ENCODE data around the gene CXCL16. TPM values are rescaled to one million over a fixed set of nuclear protein-coding genes. Genes with fewer than 3 reads are reported as not detected.
"Not testable (repeated sequence)": the region's sequence is repeated elsewhere in the genome, so short reads cannot be mapped to it uniquely, and the experiment has no call there.

The CXCL16 gene
- total RNA-seq, 1 donor from 2014 or later: 0.13 TPM

DNA sequence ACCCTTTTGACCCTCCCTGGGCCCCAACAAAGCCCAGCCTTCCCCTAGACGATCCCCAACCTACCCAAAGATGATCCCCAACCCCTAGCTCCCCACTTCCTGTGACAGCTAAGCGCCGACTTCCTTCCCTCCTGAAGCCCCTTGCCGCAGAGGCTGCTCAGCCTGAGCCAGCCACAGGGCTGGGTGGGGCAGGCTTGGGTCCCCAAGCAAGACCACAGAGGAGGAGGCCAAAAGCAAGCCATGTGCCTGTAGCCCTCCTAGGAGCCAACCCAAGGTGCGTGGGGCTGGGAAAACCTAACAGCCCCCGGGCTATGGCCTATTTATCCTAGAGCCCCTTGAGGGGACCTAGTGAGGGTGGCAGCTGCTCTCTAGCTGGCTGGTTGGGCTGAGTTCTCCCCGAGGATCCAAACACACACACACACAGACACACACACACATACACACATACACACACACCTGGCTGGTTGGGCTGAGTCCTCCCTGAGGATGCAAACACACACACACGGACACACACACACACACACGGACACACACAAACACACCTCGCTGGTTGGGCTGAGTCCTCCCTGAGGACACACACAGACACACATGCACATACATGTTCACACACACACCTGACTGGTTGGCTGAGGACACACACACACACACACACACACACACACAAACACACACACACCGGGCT is 24.5 kb downstream of the CXCL16 start:
- no peaks in the 10 kb centered on the region for H3K9me3 Mint-ChIP-seq (ENCODE audit: unreplicated experiment)
- H3K4me3 Mint-ChIP-seq (ENCODE audit: unreplicated experiment): peak overlapping the region; percentile 81
- peak overlapping the region; percentile 7 for H3K27ac Mint-ChIP-seq (ENCODE audit: unreplicated experiment)
- peaks cover 10% of the 10 kb centered on the region for H3K27me3 Mint-ChIP-seq (ENCODE audit: unreplicated experiment)
- DNase-seq (ENCODE audit: low spot score): no peak
- peaks cover 26% of the 10 kb centered on the region for H3K36me3 Mint-ChIP-seq (ENCODE audit: low read depth, unreplicated experiment)
- TF ChIP-seq, protein P1, sequence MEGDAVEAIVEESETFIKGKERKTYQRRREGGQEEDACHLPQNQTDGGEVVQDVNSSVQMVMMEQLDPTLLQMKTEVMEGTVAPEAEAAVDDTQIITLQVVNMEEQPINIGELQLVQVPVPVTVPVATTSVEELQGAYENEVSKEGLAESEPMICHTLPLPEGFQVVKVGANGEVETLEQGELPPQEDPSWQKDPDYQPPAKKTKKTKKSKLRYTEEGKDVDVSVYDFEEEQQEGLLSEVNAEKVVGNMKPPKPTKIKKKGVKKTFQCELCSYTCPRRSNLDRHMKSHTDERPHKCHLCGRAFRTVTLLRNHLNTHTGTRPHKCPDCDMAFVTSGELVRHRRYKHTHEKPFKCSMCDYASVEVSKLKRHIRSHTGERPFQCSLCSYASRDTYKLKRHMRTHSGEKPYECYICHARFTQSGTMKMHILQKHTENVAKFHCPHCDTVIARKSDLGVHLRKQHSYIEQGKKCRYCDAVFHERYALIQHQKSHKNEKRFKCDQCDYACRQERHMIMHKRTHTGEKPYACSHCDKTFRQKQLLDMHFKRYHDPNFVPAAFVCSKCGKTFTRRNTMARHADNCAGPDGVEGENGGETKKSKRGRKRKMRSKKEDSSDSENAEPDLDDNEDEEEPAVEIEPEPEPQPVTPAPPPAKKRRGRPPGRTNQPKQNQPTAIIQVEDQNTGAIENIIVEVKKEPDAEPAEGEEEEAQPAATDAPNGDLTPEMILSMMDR (IDR thresholded peaks at IDR 0.05; ENCODE audit: unreplicated experiment): no peak
- H3K4me1 Mint-ChIP-seq (ENCODE audit: unreplicated experiment): peaks cover 24% of the 10 kb centered on the region

DNA sequence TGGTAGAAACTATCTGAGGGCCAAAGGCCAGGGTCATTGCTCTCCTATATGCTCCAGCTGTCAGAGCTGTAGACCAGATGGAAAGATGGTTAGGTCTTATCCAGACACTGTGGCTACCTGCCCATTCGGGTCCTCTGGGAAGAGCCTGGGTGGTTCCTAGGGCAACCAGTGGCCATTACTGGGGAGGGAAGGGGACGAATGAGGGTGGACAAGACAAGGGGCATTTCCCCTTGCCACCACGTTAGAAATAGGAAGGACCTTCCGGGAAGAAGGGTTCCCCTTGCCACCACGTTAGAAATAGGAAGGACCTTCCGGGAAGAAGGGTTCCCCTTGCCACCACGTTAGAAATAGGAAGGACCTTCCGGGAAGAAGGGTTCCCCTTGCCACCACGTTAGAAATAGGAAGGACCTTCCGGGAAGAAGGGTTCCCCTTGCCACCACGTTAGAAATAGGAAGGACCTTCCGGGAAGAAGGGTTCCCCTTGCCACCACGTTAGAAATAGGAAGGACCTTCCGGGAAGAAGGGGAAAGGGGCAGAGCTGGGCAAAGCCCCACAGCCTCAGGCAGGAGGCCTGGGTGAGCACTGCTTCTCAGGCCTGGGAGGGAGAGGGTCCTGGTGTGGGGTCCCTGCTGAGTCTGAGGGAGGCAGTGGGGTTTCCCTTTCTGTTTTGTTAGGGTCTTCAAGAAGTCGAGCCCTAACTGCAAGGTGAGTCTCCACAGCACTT is 25.2 kb downstream of the CXCL16 start:
- H3K27ac Mint-ChIP-seq (ENCODE audit: unreplicated experiment); DNase-seq (ENCODE audit: low spot score); H3K9me3 Mint-ChIP-seq (ENCODE audit: unreplicated experiment); H3K4me3 Mint-ChIP-seq (ENCODE audit: unreplicated experiment): not testable (repeated sequence)
- peaks cover 12% of the 10 kb centered on the region for H3K27me3 Mint-ChIP-seq (ENCODE audit: unreplicated experiment)
- H3K4me1 Mint-ChIP-seq (ENCODE audit: unreplicated experiment): peaks cover 29% of the 10 kb centered on the region
- H3K36me3 Mint-ChIP-seq (ENCODE audit: low read depth, unreplicated experiment): peaks cover 23% of the 10 kb centered on the region

DNA sequence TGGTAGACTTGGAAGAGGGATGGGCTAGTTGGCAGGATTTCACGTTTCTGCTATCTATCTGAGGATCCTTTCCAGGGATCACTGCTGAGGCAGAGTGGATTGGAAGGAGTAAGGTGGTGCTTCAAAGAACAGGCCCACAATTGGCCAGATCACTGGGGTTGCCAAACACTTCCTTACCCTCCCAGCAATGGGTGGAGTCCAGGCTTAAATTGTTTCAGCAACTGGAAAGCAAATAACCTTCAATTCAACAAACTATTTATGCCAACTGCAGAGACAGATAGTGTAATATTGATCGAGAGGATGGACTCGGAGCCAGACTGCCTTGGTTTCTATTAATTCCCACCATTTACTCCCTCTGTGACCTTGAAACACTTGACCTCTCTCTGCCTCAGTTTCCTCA is 27.2 kb downstream of the CXCL16 start:
- peaks cover 15% of the 10 kb centered on the region for H3K36me3 Mint-ChIP-seq (ENCODE audit: low read depth, unreplicated experiment)
- peaks cover 10% of the 10 kb centered on the region for H3K27me3 Mint-ChIP-seq (ENCODE audit: unreplicated experiment)
- H3K4me3 Mint-ChIP-seq (ENCODE audit: unreplicated experiment): no peak overlapping the region
- no peaks in the 10 kb centered on the region for H3K9me3 Mint-ChIP-seq (ENCODE audit: unreplicated experiment)
- no peak overlapping the region for H3K27ac Mint-ChIP-seq (ENCODE audit: unreplicated experiment)
- DNase-seq (ENCODE audit: low spot score): no peak
- TF ChIP-seq, protein P1 (IDR thresholded peaks at IDR 0.05; ENCODE audit: unreplicated experiment): no peak
- H3K4me1 Mint-ChIP-seq (ENCODE audit: unreplicated experiment): peaks cover 29% of the 10 kb centered on the region

DNA sequence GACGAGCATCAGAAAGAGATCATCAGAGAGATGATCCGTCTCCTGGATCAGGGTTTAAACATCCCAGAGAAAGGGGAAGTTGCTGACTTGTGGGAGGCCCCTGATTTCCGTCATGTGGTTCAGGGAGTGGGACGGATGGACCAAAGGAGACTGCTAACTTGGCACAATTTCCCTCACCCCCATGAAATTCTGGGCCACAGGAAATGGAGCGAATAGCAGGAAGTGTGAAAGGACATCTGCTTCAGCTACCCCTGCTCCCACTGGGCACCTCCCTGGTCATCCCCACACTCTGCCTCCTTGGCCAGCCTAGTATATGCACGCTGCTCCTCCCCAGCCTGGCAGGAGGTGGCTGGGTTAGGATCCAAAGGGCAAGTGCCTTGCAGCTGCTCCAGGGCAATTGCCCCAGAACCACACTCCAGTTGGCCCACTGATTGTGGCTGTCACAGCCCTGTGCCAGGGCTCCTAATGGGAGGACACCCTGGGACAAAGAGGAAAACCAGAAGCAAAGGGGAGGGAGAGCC is 28.0 kb downstream of the CXCL16 start:
- Mint-ChIP-seq H3K36me3 (ENCODE audit: low read depth, unreplicated experiment) (peaks cover 8% of the 10 kb centered on the region), H3K4me1 (ENCODE audit: unreplicated experiment) (peaks cover 26% of the 10 kb centered on the region), H3K27ac (ENCODE audit: unreplicated experiment) (no peak overlapping the region), H3K4me3 (ENCODE audit: unreplicated experiment) (no peak overlapping the region), H3K9me3 (ENCODE audit: unreplicated experiment) (no peaks in the 10 kb centered on the region), H3K27me3 (ENCODE audit: unreplicated experiment) (peaks cover 10% of the 10 kb centered on the region)
- DNase-seq (ENCODE audit: low spot score): no peak
- TF ChIP-seq, protein P1 (IDR thresholded peaks at IDR 0.05; ENCODE audit: unreplicated experiment): no peak

DNA sequence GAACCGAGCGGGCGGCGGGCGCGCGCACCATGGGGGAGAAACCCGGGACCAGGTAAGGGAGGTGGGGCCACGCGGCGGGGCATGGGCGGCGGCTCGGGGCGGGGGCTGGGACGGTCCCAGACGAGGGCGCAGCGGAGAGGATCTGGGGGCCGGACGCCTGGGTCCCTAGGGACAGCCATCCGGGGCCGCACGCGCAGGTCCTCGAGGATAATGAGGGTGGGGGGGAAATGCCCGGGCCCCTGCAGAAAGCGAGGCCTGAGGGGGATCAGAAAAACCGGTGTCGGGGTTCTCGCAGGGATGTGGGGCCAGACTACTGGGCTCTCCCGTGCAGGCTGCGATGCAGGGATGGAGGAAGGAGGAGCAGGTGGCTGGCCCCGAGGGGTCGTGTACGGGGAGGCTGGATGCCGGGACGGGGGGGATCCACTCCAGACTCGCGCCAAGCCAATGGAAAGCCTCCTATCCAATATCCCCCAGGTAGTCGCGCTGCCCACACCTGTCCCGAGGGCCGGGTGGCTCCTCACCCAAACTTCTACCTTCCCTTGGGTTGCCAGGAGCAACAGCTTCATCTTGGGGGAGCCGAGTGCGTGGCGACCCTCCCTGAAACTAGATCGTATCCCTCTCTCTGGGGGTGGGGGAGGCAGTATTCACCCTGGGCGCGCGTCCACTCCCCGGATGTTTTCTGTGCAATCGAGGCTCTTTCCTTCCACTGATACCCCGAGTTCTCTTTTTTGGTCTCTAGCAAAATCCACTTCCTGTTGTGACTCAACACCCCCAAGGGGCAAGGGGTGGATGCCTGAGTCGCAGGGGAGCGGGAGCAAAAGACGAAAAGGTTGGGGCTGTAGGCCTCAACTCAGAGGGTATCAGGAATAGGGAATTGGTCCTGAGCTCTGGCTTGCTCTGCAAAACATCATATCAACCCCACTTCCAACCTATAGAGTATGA is 28.8 kb downstream of the CXCL16 start:
- peaks cover 24% of the 10 kb centered on the region for H3K4me1 Mint-ChIP-seq (ENCODE audit: unreplicated experiment)
- TF ChIP-seq, protein P1 (IDR thresholded peaks at IDR 0.05; ENCODE audit: unreplicated experiment): no peak
- no peaks in the 10 kb centered on the region for H3K9me3 Mint-ChIP-seq (ENCODE audit: unreplicated experiment)
- DNase-seq (ENCODE audit: low spot score): no peak
- no peak overlapping the region for H3K27ac Mint-ChIP-seq (ENCODE audit: unreplicated experiment)
- peaks cover 10% of the 10 kb centered on the region for H3K27me3 Mint-ChIP-seq (ENCODE audit: unreplicated experiment)
- peak overlapping the region; percentile 89 for H3K4me3 Mint-ChIP-seq (ENCODE audit: unreplicated experiment)
- H3K36me3 Mint-ChIP-seq (ENCODE audit: low read depth, unreplicated experiment): peaks cover 13% of the 10 kb centered on the region

Measured in endothelial cell (in vitro differentiated cells).